ENCODE results near the gene MAP3K7. TPM values are rescaled to one million over a fixed set of nuclear protein-coding genes. Genes with fewer than 3 reads are reported as not detected.
A peak's percentile ranks its signal among the peaks of the same experiment; 100 is the strongest.

The MAP3K7 gene
- total RNA-seq, 2 donors from 2014 or later = 14.0 to 17.1 TPM

DNA sequence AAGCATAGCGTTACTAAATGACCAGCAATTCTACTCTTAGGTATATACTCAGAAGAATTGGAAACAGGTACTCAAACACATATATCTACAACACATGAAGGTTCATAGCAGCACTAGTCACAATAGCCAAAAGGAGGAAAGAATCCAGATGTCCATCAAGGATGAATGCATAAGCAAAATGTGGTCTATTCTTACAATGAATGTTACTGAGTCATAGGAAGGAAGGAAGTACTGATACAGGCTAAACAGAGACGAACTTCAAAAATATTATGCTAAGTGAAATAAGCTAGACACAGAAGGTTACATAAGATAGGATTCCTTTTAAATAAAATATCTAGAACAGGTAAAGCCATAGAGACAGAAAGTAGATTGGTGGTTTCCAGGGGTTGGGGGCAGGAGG lies 93.5 kb downstream of the MAP3K7 start:
- ATAC-seq (peak in 1 of 2 donors; percentile 23), DNase-seq (no peak)
- intact Hi-C loops (cut with DNase I) = no loop called here

DNA sequence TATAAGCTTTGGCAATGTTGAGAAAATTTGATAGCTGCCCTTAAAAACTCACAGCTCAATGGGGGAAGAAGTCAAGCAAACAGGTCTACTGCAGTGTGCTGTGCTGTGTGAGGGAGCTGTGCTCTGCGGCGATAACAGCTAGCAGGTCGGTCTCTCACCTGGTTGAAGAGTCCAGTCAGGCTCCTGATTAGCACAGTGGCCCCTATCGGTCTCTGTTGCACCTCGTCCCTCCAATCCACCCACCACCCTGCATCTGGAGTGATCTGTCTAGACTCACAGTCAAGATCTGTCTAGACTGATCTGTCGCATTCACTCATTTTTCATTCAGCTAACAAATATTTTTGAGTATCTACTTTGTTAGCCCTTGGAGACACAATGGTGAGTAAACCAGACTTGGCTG lies 94.1 kb downstream of the MAP3K7 start:
- ATAC-seq (no peak), DNase-seq (no peak)
- intact Hi-C loops (cut with DNase I) = no loop called here

DNA sequence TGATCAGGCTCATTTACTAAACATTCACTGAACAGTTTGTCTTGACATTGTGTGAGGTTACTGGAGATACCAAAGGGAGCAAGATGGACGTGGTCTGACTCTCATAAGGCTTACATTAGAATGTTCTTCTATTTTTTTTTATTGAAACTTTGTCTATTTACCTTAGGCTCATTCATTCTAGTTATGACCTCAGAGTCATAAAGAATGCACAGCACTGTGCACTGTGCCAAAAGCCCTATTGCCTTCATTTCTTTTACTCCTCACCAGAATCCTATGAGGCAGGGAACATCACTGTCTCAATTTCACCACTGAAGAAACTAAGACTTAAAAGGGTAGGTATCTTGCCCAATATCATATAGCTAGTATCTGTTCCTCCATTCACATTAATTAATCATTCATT lies 94.5 kb downstream of the MAP3K7 start:
- intact Hi-C loops (cut with DNase I) = no loop called here
- ATAC-seq = no peak
- DNase-seq = no peak

DNA sequence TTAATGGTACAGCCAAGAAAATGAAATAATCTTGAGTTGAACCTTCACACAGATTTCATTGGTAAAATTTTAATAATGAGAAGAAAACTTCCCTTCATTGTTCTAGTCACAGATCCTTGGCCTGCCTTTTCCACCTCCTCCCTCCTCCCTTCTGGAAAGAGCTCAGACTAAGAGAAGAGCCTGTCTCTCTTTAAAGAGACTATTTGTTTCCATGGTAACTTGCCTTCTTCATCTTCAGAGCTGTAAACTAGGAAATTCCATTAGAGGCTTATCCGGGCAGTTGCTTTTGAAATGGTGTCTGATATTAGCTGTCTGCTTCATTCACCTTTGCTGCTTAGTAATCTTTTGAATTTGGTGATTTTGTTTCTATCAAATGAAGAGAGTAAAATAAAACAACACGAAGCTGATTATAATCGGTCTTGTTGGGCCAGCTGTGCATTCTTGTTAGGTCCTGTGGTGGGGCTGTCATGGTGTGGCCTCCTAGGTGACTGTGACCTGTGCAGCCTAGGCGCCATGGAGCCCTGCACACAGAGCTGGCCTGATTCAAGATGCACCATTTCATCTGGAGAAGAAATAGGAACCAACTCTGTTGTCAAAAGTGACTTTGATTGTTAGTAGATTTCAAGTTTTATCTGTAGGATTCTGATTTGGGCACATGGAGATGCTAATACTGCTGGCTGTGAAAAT lies 96.7 kb downstream of the MAP3K7 start:
- DNase-seq = no peak
- intact Hi-C loops (cut with DNase I) = no loop called here
- no peak for ATAC-seq

DNA sequence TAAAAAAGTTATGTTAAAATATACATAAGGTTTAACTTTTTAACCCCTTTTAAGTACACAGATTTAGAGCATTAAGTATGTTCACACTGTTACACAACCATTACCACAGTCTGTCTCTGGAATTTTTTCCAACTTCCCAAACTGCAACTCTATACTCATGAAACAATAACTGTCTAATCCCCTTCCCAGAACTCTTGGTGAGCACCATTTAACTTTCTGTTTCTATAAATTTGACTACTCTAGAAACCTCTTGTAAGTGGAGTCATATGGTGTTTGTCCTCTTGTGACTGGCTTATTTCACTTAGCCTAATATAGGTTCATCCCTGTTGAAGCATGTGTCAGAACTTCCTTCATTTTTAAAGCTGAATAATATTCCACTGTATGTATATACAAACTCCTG lies 98.1 kb downstream of the MAP3K7 start:
- intact Hi-C loops (cut with DNase I) = no loop called here
- DNase-seq = no peak
- ATAC-seq = no peak

DNA sequence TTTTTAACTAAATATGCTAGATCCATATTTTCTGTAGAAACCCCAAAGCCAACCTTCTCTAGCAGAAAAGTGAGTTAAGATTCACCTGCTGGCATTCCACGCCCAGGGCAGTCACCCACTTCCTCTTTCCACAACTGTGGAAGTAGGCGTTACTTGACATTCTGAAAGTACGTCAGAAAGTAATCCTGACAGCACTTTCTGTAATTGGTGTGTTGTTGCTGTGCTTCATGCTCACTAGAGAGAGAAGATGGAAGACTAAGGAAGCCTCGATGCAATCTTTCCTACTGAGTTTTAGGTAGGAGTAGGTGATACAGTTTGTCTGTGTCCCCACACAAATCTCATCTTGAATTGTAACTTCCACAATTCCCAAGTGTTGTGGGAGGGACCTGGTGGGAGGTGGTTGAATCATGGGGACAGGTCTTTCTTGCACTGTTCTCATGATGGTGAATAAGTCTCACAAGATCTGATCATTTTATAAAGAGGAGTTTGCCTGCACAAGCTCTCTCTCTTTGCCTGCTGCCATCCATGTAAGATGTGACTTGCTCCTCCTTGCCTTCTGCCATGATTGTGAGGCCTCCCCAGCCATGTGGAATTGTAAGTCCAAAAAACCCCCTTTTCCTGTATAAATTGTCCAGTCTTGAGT lies 101.1 kb downstream of the MAP3K7 start:
- no peak for DNase-seq
- ATAC-seq = no peak
- intact Hi-C loops (cut with DNase I) = no loop called here

DNA sequence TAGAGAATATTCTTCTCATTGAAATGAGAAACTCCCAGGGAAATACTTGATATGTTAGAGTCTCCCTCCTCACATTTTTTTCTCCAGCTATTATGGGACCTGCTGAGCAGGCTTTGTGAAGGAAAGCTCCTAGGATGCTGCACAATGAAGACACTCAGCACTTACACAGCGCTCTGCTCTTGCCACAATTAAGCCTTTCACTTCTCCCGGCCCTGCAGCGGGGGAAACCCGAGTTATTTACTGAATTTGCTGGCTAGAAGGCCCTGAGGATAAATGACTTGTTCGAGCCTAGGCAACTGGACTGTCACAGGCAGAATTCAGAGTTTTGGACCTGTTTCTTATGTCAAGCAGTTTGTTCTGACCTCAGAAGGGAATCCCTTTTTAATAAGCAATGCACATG lies 102.0 kb downstream of the MAP3K7 start:
- ATAC-seq (no peak), DNase-seq (no peak)
- intact Hi-C loops (cut with DNase I) = no loop called here

DNA sequence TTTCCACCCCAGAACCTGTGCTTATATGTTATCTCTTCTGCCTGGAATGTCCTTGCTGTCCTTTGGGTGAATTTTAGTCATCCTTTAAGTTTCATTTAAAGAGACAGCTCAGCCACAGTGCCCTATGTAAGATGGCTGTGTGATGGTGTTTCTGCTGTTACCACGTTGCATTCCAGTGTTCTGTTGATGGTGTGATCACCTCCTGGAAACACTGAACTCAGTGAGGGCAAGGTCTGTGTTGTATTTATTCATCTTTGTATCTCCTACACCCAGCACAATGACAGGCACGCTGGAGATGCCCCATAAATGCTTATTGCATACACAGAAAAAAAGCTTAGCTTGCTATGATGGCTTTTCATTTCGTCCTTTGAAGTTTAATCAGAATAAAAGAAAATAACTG lies 102.5 kb downstream of the MAP3K7 start:
- intact Hi-C loops (cut with DNase I) = no loop called here
- no peak for ATAC-seq
- no peak for DNase-seq

DNA sequence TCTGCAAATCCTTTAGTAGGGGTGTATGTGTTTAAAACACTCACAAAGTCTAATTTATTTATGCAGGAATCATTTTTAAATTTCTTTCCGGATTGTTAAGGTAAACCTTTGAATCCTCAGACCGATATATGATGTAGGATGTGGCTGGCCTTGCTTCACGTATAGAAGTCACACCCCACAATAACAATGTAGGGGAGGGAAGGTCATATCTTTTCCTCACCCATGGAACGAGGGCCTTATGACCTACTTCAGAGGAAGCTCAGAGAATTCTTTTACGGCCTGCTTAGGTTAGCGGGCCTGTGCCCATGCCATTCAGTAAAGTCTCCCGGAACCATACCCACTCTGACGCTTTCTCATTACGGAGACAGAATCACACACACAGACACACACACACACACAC lies 102.9 kb downstream of the MAP3K7 start:
- DNase-seq (no peak), ATAC-seq (no peak)
- intact Hi-C loops (cut with DNase I) = no loop called here

DNA sequence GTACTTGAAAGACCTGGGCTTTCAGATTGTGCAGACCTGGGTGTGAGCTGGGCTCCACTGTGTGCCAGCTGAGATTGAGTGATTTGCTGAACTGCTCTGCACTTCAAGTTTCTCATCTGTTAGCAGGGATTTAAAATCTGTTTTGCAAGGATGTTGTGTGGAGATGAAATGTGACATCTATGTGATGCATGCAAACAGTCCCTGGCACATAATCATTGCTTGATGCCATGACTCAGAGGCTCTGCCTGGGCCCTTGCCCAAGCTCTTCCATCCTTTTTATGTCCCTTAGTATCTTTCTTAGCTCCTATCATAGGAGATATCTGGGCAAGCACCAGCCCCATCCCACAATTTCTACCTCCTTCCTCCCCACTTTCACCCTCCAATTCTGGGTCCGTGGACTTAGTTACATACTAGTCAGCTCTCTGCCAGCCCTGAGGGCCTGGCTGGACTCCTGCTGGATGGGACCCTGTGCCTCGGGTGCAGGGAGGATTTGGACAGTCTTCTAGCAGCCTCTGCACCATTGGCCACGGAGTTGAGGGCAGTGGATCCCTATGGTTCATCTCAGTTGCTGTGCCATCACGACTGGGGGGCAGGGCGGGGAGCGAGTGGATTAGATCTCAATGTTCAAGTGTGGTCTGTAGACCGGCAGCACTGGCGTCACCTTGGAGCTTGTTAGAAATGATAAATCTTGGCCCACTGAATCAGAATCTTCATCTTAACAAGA lies 103.6 kb downstream of the MAP3K7 start:
- intact Hi-C loops (cut with DNase I) = no loop called here
- ATAC-seq (no peak), DNase-seq (no peak)

DNA sequence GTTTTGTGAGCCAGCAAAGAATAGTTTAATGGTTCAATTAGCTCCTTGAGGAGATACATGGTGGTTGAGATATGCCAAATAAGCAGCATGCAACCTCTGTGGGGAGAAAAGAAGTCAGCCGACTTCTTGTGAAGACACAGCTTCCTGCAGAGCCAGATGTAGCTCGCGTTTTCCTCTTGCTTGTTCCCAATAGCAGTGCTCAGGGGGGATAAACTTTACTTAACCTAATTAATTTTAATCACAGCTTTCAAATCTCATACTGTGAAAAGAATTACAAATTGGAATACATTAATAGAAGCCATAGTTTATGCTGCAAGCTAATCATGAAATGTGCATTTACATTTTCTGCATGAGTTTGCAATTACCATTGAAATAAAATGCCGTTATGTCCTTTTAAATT lies 106.2 kb downstream of the MAP3K7 start:
- no peak for ATAC-seq
- intact Hi-C loops (cut with DNase I) = no loop called here

DNA sequence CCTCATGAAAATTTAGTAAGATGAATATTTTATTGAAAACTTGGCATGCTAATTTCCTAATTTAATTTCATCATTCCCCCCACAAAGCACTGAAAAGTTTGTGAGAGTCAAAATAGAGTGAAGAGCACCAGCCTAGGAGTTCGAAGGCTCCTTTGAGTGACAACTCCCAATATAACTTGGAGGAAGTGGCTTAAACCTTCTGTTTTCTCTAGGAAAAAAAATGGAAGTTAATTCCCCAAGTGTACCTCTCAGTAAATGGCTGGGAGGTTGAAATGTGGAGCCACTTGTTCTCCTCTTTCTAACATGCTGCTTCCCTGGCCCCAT lies 107.3 kb downstream of the MAP3K7 start:
- intact Hi-C loops (cut with DNase I) = loop anchor here (1.0 to 10.0 kb wide), 4 partner anchors 92 to 539 kb away; no protein-coding TSS in a partner anchor
- ATAC-seq = no peak

More for the DNA sequence above, 106.2 kb downstream of the MAP3K7 start:
- DNase-seq = no peak

DNA sequence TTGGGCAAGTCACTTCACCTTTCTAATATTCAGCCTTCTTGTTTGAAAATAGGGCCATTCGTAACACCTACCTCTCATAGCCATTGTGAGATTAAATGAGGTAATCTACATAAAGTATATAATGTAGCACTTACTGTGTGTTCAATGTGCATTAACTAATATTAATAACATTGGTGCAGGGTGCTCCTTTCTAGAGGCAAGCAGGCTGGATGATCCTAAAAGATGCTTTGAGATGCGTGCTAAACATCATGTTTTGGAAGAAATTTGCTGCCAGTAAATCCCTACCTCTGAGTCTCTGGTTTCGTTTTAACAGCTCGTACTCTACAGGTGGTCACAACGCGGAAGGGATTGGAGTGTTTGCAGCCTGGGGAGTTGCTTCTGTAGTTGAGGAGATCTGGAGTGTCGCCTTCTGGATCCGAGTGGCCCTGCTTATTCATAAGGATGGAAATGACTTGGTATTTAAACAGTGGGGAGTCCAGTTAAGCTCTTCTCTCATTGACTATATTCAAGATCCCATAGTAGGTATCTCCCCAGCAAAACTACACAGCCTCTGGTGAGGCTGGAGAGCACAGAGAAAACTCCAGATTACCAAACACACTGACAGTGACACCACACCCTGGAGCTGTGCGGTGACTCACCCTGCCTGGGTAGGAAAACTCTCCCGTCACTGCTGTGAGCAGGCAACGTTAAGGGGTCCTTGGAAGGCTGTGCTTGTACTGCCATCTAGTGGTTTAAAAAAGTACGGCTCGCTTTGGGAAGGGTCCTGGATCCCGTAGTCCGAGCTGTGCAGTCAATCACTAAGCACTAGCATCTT lies 107.9 kb downstream of the MAP3K7 start:
- peak; percentile 99 to 100 for ATAC-seq
- intact Hi-C loops (cut with DNase I) = loop anchor here (1.0 to 10.0 kb wide), 4 partner anchors 92 to 539 kb away; no protein-coding TSS in a partner anchor
- DNase-seq = peak; percentile 93

More for the DNA sequence above, 107.3 kb downstream of the MAP3K7 start:
- DNase-seq = no peak

DNA sequence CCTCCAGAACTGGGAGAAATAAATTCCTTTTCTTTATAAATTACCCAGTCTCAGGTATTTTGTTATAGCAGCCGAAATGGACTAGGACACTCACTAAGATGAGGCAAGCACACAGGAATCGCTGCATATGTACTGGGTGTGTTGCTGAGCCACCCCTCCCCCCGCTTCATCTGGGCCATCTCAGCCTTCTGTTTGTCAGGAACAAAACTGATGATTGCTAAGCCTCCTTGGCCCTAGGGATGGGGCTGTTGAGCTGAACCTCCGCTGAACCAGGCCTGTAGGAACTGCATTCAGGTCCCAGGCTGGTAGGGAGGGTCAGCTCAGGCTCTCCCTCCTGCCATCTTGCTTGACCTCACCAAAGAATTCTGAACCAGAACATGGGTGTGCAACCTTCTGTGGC lies 108.6 kb downstream of the MAP3K7 start:
- intact Hi-C loops (cut with DNase I) = loop anchor here (5.0 to 10.0 kb wide), 3 partner anchors 91 to 536 kb away; no protein-coding TSS in a partner anchor
- ATAC-seq = no peak
- DNase-seq = no peak

DNA sequence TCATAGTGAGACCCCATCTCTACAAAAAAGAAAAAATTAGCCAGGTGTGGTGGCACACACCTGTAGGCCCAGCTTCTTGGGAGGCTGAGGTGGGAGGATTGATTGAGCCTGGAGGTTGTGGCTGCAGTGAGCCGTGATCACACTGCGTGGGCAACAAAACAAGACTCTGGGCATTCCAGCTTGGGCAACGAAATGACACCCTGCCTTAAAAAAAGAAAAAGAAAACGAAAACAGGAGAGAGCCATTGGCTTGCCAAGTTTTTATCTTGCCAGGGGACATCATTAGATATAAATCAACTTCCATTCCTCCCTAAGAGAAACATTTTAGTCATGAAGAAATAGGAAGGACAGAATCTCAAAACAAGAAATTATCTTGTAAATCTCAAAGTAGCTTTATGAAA lies 109.5 kb downstream of the MAP3K7 start:
- ATAC-seq = no peak
- intact Hi-C loops (cut with DNase I) = loop anchor here (5.0 to 10.0 kb wide), 3 partner anchors 90 to 535 kb away; no protein-coding TSS in a partner anchor
- DNase-seq = no peak

DNA sequence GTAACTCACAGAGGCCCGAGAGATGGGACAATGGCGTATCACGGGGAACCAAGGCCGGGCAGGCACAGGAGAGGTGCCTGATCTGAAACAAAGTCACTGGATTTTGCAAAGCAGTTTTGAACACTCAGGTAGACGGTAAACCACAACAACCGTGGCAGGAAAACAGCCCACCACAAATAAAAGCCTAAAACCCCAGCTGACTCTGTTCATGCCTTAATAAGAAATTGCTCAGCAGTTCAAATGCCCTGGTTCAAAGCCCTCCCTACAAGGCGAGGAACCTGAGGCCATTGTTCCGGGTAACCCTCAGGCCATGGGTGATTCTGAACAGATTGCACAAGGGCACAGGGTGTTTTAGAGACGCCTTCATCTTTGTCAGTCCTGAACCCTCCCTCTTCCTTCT lies 114.2 kb downstream of the MAP3K7 start:
- DNase-seq (no peak), ATAC-seq (no peak)
- intact Hi-C loops (cut with DNase I) = loop anchor here in 1 of 2 donors (10.0 kb wide), 1 partner anchor 188 kb away; no protein-coding TSS in a partner anchor

DNA sequence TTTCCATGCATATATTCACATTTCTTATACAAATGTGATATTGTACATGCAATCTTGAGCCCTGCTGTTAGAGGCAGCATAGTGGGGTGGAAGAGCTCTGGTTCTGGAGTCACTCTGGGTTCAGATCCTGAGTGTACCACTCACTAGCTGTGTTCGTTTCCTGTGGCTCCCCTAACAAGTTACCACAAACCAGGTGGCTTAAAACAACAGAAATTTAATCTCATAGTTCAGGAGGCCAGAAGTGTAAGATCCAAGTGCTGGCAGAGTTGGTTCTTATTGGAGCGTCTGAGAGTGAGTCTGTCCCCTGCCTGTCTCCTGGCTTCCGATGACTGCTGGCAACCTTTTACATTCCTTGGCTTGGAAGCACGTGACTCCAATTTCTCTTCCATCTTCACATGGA lies 115.6 kb downstream of the MAP3K7 start:
- intact Hi-C loops (cut with DNase I) = loop anchor here in 1 of 2 donors (10.0 kb wide), 1 partner anchor 186 kb away; no protein-coding TSS in a partner anchor
- no peak for DNase-seq
- no peak for ATAC-seq

DNA sequence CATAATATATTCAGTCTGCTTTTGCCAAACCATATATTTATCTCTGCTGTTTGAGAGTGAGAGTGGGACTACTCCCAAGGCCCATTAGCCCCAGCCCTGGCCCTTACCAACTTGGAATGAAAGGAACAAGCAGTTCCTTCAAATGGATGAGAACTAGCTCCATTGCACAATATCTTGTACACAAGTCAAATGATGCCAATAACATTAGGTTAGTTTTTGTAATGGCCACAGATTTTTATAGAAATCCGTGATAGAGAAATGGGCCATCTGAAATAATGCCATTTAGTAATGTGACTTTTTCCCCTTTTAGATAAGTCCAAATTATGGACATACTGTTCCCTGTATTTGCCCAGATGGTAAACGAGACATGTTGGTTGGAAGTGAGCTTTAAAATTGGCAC lies 117.0 kb downstream of the MAP3K7 start:
- intact Hi-C loops (cut with DNase I) = loop anchor here in 1 of 2 donors (10.0 kb wide), 1 partner anchor 185 kb away; no protein-coding TSS in a partner anchor
- ATAC-seq (no peak), DNase-seq (no peak)

DNA sequence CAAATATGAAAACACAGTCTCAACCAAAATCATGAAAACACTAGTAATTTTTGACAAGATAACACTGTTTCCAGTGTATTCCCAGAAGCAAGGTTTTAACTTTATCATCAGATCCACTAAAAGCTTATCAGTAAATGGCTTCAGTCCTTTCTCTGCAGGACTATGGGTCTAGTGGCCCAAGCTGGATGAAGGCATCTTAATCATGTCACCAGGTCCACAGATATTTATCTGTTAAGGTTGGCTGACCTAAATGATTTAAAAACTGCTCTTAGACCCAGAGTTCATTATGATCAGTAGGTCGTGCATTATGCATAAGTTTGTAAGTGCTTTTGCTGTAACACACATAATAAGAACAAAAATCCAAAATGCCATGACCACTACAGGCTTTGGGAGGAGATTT lies 118.0 kb downstream of the MAP3K7 start:
- ATAC-seq (no peak), DNase-seq (no peak)
- intact Hi-C loops (cut with DNase I) = no loop called here
